ENCODE results near the gene CXorf65.

CXorf65 gene

GRCh38 chrX:71140440-71140839 lies 33.9 kb upstream of the CXorf65 start:
- Histone ChIP-seq H3K9me3 (ENCODE audit: control insufficient read depth, low read length) (no peaks in the 10 kb centered on the region), H3K27ac (no peak overlapping the region), H3K79me2 (no peaks in the 10 kb centered on the region), H3K36me3 (ENCODE audit: control insufficient read depth, insufficient read depth, low read length) (no peaks in the 10 kb centered on the region), H3K27me3 (ENCODE audit: control insufficient read depth, insufficient read depth, low read length) (no peaks in the 10 kb centered on the region), H3K4me3 (ENCODE audit: low read depth, low read length) (no peak overlapping the region), H2AFZ (no peak overlapping the region), H3K4me2 (ENCODE audit: low read length) (no peak overlapping the region), H3K9ac (no peak overlapping the region), H3K4me1 (peaks cover 9% of the 10 kb centered on the region)
- no peak for TF ChIP-seq CTCF (IDR thresholded peaks at IDR 0.05)

GRCh38 chrX:71131510-71131909 lies 25.0 kb upstream of the CXorf65 start:
- no peak for TF ChIP-seq CTCF (IDR thresholded peaks at IDR 0.05)
- no peaks in the 10 kb centered on the region for H3K79me2 ChIP-seq
- no peak overlapping the region for H3K9ac ChIP-seq
- no peaks in the 10 kb centered on the region for H3K27me3 ChIP-seq (ENCODE audit: control insufficient read depth, insufficient read depth, low read length)
- H3K4me2 ChIP-seq (ENCODE audit: low read length) = no peak overlapping the region
- no peak overlapping the region for H3K4me3 ChIP-seq (ENCODE audit: low read depth, low read length)
- H3K36me3 ChIP-seq (ENCODE audit: control insufficient read depth, insufficient read depth, low read length) = no peaks in the 10 kb centered on the region
- H3K27ac ChIP-seq = no peak overlapping the region
- H3K9me3 ChIP-seq (ENCODE audit: control insufficient read depth, low read length) = no peaks in the 10 kb centered on the region
- no peaks in the 10 kb centered on the region for H3K4me1 ChIP-seq
- H2AFZ ChIP-seq = no peak overlapping the region

GRCh38 chrX:71128915-71129765 lies 22.6 kb upstream of the CXorf65 start:
- no peaks in the 10 kb centered on the region for H3K27me3 ChIP-seq (ENCODE audit: control insufficient read depth, insufficient read depth, low read length)
- no peak overlapping the region for H3K9ac ChIP-seq

GRCh38 chrX:71128166-71128833 lies 21.8 kb upstream of the CXorf65 start:
- no peak overlapping the region for H3K4me2 ChIP-seq (ENCODE audit: low read length)
- no peak overlapping the region for H2AFZ ChIP-seq
- no peaks in the 10 kb centered on the region for H3K36me3 ChIP-seq (ENCODE audit: control insufficient read depth, insufficient read depth, low read length)
- no peak for TF ChIP-seq CTCF (IDR thresholded peaks at IDR 0.05)
- no peak overlapping the region for H3K9ac ChIP-seq
- H3K79me2 ChIP-seq = no peaks in the 10 kb centered on the region
- H3K27me3 ChIP-seq (ENCODE audit: control insufficient read depth, insufficient read depth, low read length) = no peaks in the 10 kb centered on the region
- no peaks in the 10 kb centered on the region for H3K4me1 ChIP-seq
- H3K4me3 ChIP-seq (ENCODE audit: low read depth, low read length) = no peak overlapping the region
- H3K9me3 ChIP-seq (ENCODE audit: control insufficient read depth, low read length) = no peaks in the 10 kb centered on the region
- H3K27ac ChIP-seq = no peak overlapping the region

More at GRCh38 chrX:71128915-71129765, 22.6 kb upstream of the CXorf65 start:
- Histone ChIP-seq H3K9me3 (ENCODE audit: control insufficient read depth, low read length) (no peaks in the 10 kb centered on the region), H3K4me1 (no peaks in the 10 kb centered on the region), H2AFZ (no peak overlapping the region), H3K4me3 (ENCODE audit: low read depth, low read length) (no peak overlapping the region), H3K4me2 (ENCODE audit: low read length) (no peak overlapping the region), H3K27ac (no peak overlapping the region), H3K36me3 (ENCODE audit: control insufficient read depth, insufficient read depth, low read length) (no peaks in the 10 kb centered on the region), H3K79me2 (no peaks in the 10 kb centered on the region)
- peak; percentile 81 for TF ChIP-seq CTCF (IDR thresholded peaks at IDR 0.05)
